ENCODE results near the gene ZNF432. TPM values are rescaled to one million over a fixed set of nuclear protein-coding genes. Genes with fewer than 3 reads are reported as not detected.

ZNF432 gene
- total RNA-seq, 1 donor from 2014 or later = 11.3 TPM

DNA sequence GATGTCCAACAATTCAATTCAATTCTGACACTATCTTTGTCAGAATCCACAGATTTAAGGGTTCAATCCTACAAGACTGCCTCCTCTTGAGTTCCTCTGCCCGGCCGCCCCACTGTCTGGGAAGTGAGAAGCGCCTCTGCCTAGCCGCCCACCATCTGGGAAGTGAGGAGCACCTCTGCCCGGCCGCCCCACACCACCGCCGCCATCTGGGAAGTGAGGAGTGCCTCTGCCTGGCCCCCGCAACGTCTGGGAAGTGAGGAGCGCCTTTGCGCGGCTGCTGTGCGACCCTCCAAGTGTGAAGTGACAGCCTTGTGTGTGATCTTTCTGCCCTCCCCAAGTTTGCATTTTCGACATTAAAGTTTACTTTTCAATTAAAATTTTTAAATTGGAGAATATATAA lies 26.4 kb downstream of the ZNF432 start:
- H3K9me3 ChIP-seq = peaks cover 79% of the 10 kb centered on the region
- peaks cover 6% of the 10 kb centered on the region for H3K4me1 ChIP-seq
- no peak for TF ChIP-seq CTCF (IDR thresholded peaks at IDR 0.05)
- peaks cover 70% of the 10 kb centered on the region for H3K36me3 ChIP-seq
- H3K4me3 ChIP-seq = no peak overlapping the region
- H3K27me3 ChIP-seq (ENCODE audit: low read depth) = no peaks in the 10 kb centered on the region
- ATAC-seq (no peak), DNase-seq (no peak)
- intact Hi-C loops (cut with DNase I) = no loop called here
- no peak overlapping the region for H3K27ac ChIP-seq

- Histone ChIP-seq H3K36me3 (peaks cover 83% of the 10 kb centered on the region), H3K27ac (no peak overlapping the region), H3K27me3 (ENCODE audit: low read depth) (no peaks in the 10 kb centered on the region), H3K4me1 (no peaks in the 10 kb centered on the region), H3K4me3 (no peak overlapping the region), H3K9me3 (peaks cover 96% of the 10 kb centered on the region)
- intact Hi-C loops (cut with DNase I) = no loop called here
- no peak for ATAC-seq
- no peak for DNase-seq
- no peak for TF ChIP-seq CTCF (IDR thresholded peaks at IDR 0.05)
These were observed 28.1 kb downstream of the ZNF432 start for GRCh38 chr19:52020506-52020905.

DNA sequence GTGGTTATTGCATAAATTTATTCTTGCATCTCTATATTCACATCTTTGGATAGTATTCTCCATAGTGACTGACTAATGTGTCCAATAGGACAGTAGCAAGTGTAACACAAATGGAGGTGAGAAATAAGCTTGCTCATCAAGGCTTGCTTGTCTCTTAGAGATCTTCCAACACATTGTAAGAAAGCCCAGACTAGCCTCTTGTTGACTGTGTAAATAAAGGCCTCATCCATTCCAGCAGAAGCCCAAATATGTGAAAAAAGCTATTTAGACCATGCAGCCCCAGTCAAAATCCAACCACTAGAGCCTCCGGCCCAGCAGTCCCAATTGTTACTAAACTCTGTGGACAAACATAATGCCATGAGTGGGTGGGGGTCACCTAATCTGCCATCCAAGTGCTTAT lies 38.0 kb downstream of the ZNF432 start:
- Histone ChIP-seq H3K4me3 (no peak overlapping the region), H3K36me3 (peaks cover under 1% of the 10 kb centered on the region), H3K27me3 (ENCODE audit: low read depth) (no peaks in the 10 kb centered on the region), H3K9me3 (peaks cover 42% of the 10 kb centered on the region), H3K27ac (no peak overlapping the region), H3K4me1 (peaks cover 14% of the 10 kb centered on the region)
- TF ChIP-seq CTCF (IDR thresholded peaks at IDR 0.05) = no peak
- no peak for DNase-seq
- no peak for ATAC-seq
- intact Hi-C loops (cut with DNase I) = no loop called here

- H3K4me3 ChIP-seq = peak within 1 kb of the TSS; percentile 80
- intact Hi-C loops (cut with DNase I) = no loop called here
- peaks cover 43% of the 10 kb centered on the region for H3K9me3 ChIP-seq
- peak; percentile 93 for DNase-seq
- H3K4me1 ChIP-seq = peaks cover 14% of the 10 kb centered on the region
- peak within 1 kb of the TSS; percentile 89 for H3K27ac ChIP-seq
- TF ChIP-seq CTCF (IDR thresholded peaks at IDR 0.05) = no peak
- H3K27me3 ChIP-seq (ENCODE audit: low read depth) = no peaks in the 10 kb centered on the region
- ATAC-seq = peak; percentile 99 to 100
- peaks cover 6% of the 10 kb centered on the region for H3K36me3 ChIP-seq
These were observed 40.7 kb downstream of the ZNF432 start, which contains the start of gene ZNF615 for GRCh38 chr19:52007806-52008557. ZNF615 (minus strand) TSS chr19:52008211; CDS start chr19:52003711, 4,500 bp downstream.

- Histone ChIP-seq H3K36me3 (peaks cover 10% of the 10 kb centered on the region), H3K27me3 (ENCODE audit: low read depth) (no peaks in the 10 kb centered on the region), H3K27ac (peak overlapping the region; percentile 89), H3K4me3 (peak overlapping the region; percentile 80), H3K9me3 (peaks cover 39% of the 10 kb centered on the region), H3K4me1 (peaks cover 14% of the 10 kb centered on the region)
- TF ChIP-seq CTCF (IDR thresholded peaks at IDR 0.05) = no peak
- intact Hi-C loops (cut with DNase I) = no loop called here
- no peak for DNase-seq
- peak in 1 of 2 donors; percentile 47 for ATAC-seq
These were observed 41.2 kb downstream of the ZNF432 start for GRCh38 chr19:52007451-52007805.
